Progenitor cell of endocrine pancreas (in vitro differentiated cells): ENCODE data around the gene GABBR2. TPM values are rescaled to one million over a fixed set of nuclear protein-coding genes. Genes with fewer than 3 reads are reported as not detected.

ENCODE experiments used
- DNase-seq: peaks from one replicate; pipeline ENCODE4 v3.0.0; 2021; ENCODE audit warnings: low spot score; ENCODE audit not compliant: unreplicated experiment
- H3K27ac Mint-ChIP-seq: 2 replicates; pipeline ENCODE4 v1.8.0; 2021; ENCODE audit warnings: mild to moderate bottlenecking, moderate library complexity, mixed read lengths
- H3K27me3 Mint-ChIP-seq: 2 replicates; pipeline ENCODE4 v1.8.0; 2021; ENCODE audit warnings: mixed read lengths
- H3K36me3 Mint-ChIP-seq: 2 replicates; pipeline ENCODE4 v1.8.0; 2022; ENCODE audit warnings: mixed read lengths; ENCODE audit not compliant: insufficient read depth
- H3K4me1 Mint-ChIP-seq: 2 replicates; pipeline ENCODE4 v1.8.0; 2021; ENCODE audit warnings: low read depth, mixed read lengths
- H3K4me3 Mint-ChIP-seq: 2 replicates; pipeline ENCODE4 v1.8.0; 2021; ENCODE audit warnings: low read depth, mild to moderate bottlenecking, moderate library complexity, mixed read lengths
- H3K9me3 Mint-ChIP-seq: 2 replicates; pipeline ENCODE4 v1.8.0; 2021; ENCODE audit warnings: low read depth, mixed read lengths
- CTCF ChIP-seq: fragments of 200-600 bp; sonication (generic); IDR thresholded peaks from one replicate; pipeline ENCODE4 v1.5.0; 2021; ENCODE audit warnings: antibody characterized with exemption, mild to moderate bottlenecking; ENCODE audit not compliant: unreplicated experiment
- total RNA-seq: library from RNA; stranded (reverse); gene quantifications from 2 replicates; pipeline ENCODE4 v1.2.1, GENCODE V29; 2021

The GABBR2 gene
- total RNA-seq, 1 donor from 2014 or later = 0.84 TPM

- Mint-ChIP-seq H3K36me3 (no peaks in the 10 kb centered on the region), H3K27ac (no peak overlapping the region), H3K4me1 (no peaks in the 10 kb centered on the region), H3K4me3 (no peak overlapping the region), H3K27me3 (peaks cover 7% of the 10 kb centered on the region), H3K9me3 (no peaks in the 10 kb centered on the region)
- no peak for TF ChIP-seq CTCF
- no peak for DNase-seq
These were observed 68.3 kb downstream of the GABBR2 start for GRCh38 chr9:98640394-98640793.

GRCh38 chr9:98639133-98639532 is 69.6 kb downstream of the GABBR2 start:
- TF ChIP-seq CTCF = no peak
- Mint-ChIP-seq H3K4me1 (no peaks in the 10 kb centered on the region), H3K36me3 (no peaks in the 10 kb centered on the region), H3K27ac (no peak overlapping the region), H3K9me3 (no peaks in the 10 kb centered on the region), H3K27me3 (peaks cover 7% of the 10 kb centered on the region), H3K4me3 (no peak overlapping the region)
- DNase-seq = no peak

GRCh38 chr9:98637381-98637780 is 71.4 kb downstream of the GABBR2 start:
- no peak for DNase-seq
- Mint-ChIP-seq H3K9me3 (no peaks in the 10 kb centered on the region), H3K27me3 (peaks cover 3% of the 10 kb centered on the region)

GRCh38 chr9:98635374-98635773 is 73.4 kb downstream of the GABBR2 start:
- peaks cover under 1% of the 10 kb centered on the region for H3K27me3 Mint-ChIP-seq
- H3K9me3 Mint-ChIP-seq = no peaks in the 10 kb centered on the region
- no peak overlapping the region for H3K27ac Mint-ChIP-seq
- no peak overlapping the region for H3K4me3 Mint-ChIP-seq
- no peak for DNase-seq
- no peaks in the 10 kb centered on the region for H3K36me3 Mint-ChIP-seq
- no peak for TF ChIP-seq CTCF
- H3K4me1 Mint-ChIP-seq = no peaks in the 10 kb centered on the region

More at GRCh38 chr9:98637381-98637780, 71.4 kb downstream of the GABBR2 start:
- H3K4me3 Mint-ChIP-seq = no peak overlapping the region
- TF ChIP-seq CTCF = no peak
- no peaks in the 10 kb centered on the region for H3K4me1 Mint-ChIP-seq
- no peak overlapping the region for H3K27ac Mint-ChIP-seq
- no peaks in the 10 kb centered on the region for H3K36me3 Mint-ChIP-seq

- H3K27ac Mint-ChIP-seq = no peak overlapping the region
- no peak overlapping the region for H3K4me3 Mint-ChIP-seq
- no peaks in the 10 kb centered on the region for H3K36me3 Mint-ChIP-seq
- H3K4me1 Mint-ChIP-seq = no peaks in the 10 kb centered on the region
- peaks cover 2% of the 10 kb centered on the region for H3K27me3 Mint-ChIP-seq
- no peak for TF ChIP-seq CTCF
- H3K9me3 Mint-ChIP-seq = no peaks in the 10 kb centered on the region
- no peak for DNase-seq
These were observed 73.9 kb downstream of the GABBR2 start for GRCh38 chr9:98634685-98635336.
